ENCODE measurements around the gene PLCXD1.

- TF ChIP-seq NFRKB (IDR thresholded peaks at IDR 0.05), result no peak
- TF ChIP-seq ARNT (IDR thresholded peaks at IDR 0.05), result no peak
- TF ChIP-seq BHLHE40 (IDR thresholded peaks at IDR 0.05; ENCODE audit: borderline replicate concordance), result no peak
These were observed 6.2 kb upstream of the PLCXD1 start for GRCh38 chrX:274904-275475.
